Stimulated activated CD4-positive, alpha-beta T cell treated with anti-CD3 and anti-CD28 coated beads, TNF-alpha, amount 100 ng/mL, for 48 hours (primary cell): ENCODE measurements around the gene OSCP1.
A peak's percentile ranks its signal among the peaks of the same experiment; 100 is the strongest.

Experiments
- DNase-seq, 3 donors: peaks; one replicate each; pipeline ENCODE4 v3.0.0-alpha.2; 2020; ENCODE audit warnings: low read depth in 3 of 3

The OSCP1 gene

DNA sequence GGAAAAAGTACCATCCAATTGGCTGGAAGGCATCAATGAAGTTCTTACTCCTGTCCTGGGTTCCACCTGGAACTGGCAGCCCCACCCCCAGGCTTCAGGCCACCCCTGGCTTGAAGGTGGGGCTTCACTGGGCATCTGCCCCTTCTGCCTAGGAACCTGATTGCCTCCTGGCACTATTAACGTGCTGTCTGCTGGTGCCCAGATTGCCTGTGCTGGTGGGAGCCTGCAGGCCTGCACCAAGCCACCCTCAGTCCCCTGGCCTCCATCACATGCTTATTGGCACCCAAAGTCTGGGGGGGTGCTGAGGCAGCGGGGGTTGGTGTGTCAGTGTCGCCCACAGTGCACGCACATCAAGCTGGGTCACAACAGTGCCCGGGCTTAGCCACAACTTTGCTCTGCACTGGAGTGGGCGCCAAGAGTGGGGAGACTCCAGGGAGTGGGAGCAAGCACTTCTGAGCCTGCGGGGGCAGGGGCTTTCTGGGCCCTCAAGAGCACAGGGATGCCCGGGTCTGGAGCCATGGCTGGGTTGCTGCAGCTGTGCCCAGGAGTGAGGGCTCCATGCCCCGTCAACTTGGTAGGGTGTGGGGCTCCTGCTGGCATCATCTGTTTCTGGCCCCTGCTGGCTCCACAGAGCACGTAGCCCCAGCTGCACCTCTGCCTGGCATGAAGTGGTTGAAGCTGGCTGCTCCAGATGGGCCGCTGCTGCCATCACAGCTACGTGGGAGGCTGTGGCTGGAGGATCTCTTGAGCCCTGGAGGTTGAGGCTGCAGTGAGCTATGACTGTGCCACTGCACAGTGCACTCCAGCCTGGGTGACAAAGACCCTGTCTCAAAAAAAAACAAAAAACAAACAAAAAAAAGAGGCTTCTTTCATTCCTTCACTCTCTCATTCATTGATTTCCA, 48.4 kb downstream of the OSCP1 start:
- DNase-seq, result no peak

DNA sequence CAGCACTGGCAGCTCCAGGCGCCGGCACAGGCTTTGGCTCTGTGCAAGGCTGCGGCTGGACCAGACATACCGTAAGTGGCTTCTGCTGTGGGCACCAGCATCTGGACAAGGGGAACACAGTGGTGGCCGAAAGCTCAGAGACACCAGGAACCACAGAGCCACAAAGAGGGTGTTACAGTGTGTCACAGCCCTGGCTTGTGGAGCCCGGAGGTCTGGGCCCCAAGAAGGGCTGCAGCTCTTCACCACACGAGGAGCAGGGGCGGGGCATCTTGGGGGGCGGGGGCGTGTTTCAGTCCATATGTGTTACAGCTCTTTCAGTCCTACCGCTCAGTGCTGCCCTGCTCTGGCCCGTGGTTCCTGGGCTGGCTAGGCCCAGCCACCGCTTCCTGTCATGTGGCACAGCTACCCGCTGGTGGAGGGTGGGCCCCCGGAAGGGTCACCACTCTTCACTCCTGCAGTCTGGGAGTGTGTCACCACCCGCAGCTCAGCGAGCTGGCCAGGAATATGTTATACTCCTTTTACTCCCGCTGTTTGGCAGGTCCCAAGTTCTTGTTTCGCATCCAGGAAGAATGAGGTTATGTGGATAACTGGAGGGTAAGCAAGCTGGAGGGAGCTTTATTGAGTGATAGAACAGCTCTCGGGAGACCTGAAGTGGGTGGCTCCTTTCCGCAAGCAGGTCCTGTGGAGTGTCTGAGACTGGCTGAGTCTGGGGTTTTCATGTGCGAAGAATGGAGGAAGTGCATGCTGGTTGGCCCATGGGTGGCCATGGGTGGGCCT, 49.2 kb downstream of the OSCP1 start:
- peak; percentile 35 to 52 (median 48) for DNase-seq

DNA sequence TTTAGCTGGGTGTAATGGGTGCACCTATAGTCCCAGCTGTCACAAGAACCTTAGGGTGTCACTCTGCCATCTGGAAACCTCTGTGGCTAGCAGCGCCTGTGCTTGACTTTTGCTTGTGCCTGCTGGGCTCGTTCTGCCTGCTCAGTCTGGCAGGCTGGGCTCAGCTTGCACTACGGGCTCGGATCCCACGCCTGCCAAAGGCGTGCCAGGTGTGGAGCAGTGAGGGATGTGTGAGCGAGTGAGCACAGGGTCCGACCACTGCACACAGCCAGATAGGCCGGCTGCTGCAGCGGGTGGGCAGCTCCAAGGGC, 49.8 kb downstream of the OSCP1 start:
- no peak for DNase-seq

- no peak for DNase-seq
Measured at GRCh38 chr1:36398370-36398977, 51.8 kb downstream of the OSCP1 start.

DNA sequence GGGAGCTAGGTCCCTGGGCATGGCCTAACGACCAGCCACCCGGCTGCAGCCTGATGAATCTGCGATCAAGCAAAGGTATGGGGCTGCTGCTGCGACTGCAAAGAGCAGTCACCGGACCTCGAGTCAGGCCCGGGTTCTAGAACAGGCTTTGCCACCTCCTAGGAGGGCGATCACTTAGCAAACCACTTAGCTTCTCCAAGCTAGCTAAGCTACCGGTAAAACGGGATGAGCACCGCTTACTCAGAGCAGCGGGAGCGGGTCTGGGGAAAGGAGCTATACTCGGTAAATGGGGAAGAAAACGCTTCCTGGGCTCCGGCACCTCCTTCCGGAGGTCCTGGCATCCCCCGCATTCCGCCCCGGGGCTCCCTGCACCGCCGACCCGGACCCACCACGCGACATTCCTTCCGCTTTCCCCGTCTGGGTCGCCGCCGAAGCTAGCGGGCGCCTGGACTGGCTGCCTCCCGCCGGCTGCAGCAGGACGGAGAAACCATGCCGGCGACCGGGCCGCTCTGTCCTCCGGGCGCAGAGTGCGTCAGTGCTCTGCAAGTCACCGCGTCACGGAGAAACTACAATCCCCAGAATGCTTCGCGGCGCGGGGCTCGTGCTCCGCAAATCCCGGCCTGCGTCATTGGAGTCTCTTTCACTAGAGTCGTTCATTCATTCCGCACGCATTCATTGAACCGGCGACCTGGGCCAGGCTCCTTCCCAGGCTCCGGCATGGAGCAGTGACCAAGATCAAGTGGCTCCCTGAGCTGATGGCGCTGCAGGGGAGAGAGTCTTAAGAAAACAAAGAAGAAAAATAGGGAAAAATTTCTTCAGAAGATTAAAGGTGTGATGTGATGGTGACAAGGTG, 52.6 kb downstream of the OSCP1 start, which contains the start of gene LSM10:
TSS of gene LSM10 (minus strand) at position 531 of the 853 bp plus-strand sequence. CDS start 3,779 bp downstream, outside the sequence.
- DNase-seq, result peak; percentile 84 to 91 (median 89)

GRCh38 chr1:36397083-36397377, 53.2 kb downstream of the OSCP1 start:
- DNase-seq, result no peak

- no peak for DNase-seq
Measured at GRCh38 chr1:36396359-36396758, 53.9 kb downstream of the OSCP1 start.

DNA sequence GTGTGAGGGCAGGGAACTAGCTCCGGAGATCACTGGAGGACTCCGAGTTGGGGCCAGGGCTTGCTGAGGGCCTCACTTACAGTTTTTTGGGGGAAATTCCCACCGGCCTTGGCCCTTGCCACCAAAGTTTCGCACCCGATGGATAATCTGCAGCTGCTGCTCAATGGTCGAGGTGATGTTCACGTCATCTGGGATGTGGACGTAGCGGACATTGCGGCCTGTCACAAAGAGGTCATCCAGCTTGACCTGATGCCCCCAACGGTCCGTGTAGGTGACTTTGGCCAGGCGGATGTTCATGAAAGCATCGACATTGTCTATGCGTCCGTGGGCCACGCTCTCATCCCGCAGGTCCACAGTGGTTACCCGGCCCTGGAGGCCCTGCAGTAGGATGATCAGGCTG, 56.6 kb downstream of the OSCP1 start:
- no peak for DNase-seq

GRCh38 chr1:36392836-36393235, 57.4 kb downstream of the OSCP1 start:
- no peak for DNase-seq

GRCh38 chr1:36391271-36391670, 59.0 kb downstream of the OSCP1 start:
- no peak for DNase-seq

DNA sequence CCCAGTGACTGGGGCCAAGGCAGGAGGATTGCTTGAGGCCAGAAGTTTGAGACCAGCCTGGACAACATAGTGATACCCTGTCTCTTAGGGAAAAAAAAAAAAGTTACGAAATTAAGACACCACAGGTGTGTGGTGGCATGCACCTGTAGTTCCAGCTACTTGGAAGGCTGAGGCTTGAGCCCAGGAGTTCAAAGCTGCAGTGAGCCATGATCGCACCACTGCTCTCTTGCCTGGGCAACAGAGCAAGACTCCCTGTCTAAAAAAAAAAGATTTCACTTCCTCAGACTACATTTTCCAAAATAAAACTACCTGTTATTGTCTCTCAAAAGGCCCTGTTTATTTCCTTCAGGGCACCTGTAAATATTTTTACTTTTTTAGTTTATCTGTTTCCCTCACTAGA, 59.8 kb downstream of the OSCP1 start:
- no peak for DNase-seq

GRCh38 chr1:36389999-36390398, 60.3 kb downstream of the OSCP1 start:
- no peak for DNase-seq

GRCh38 chr1:36389261-36389660, 61.0 kb downstream of the OSCP1 start:
- no peak for DNase-seq

- no peak for DNase-seq
Measured at GRCh38 chr1:36387141-36387949, 62.9 kb downstream of the OSCP1 start.

DNA sequence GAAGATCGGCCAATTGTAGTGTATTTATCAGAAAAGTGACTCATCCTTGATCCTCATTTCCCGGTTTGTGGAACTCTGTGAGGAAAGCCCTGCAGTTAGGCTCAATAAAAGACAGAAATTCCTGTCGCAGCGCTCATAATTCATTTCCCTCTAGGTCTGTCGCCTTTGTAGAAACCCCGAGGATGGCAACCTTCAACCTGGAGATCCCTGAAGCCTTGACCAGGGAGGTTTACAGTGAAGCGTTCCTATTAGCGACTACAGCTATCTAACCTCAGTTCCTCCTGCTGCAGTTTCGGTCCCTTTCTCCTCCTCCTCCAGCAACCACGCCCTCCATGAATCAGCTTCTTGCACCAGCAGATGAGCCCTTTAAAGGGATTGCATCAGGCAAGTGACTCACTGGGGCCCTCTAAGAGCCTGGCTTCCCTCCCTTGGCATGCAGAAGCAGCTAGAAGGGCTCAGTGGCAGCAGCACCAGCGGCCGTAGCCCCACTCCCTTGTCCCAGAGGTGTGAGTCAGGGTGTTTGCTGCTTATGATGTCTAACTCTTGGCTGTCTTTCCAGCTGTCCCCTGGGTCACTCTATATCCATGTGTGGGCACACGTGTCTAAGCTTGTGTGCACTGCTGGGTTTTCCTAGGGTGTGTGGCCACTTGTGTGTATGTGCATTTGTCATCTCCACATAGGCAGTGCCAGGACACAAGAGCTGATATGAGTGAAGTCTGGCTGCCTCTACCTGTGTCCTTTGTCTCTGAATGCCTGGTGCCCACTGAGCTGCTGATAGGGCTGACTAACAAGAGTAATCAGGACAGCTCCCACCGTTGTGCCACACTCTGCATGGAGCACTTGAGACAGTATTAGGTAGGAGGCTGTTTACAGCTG, 63.7 kb downstream of the OSCP1 start:
- DNase-seq, result peak; percentile 79 to 92 (median 91)

GRCh38 chr1:36385410-36386264, 64.6 kb downstream of the OSCP1 start, which contains the start of gene STK40:
TSS of gene STK40 (minus strand) at chr1:36385924. CDS start at chr1:36361332, 24,592 bp downstream.
- DNase-seq, result peak; percentile 97 to 98 (median 98)

GRCh38 chr1:36384542-36385409, 65.5 kb downstream of the OSCP1 start:
- no peak for DNase-seq

DNA sequence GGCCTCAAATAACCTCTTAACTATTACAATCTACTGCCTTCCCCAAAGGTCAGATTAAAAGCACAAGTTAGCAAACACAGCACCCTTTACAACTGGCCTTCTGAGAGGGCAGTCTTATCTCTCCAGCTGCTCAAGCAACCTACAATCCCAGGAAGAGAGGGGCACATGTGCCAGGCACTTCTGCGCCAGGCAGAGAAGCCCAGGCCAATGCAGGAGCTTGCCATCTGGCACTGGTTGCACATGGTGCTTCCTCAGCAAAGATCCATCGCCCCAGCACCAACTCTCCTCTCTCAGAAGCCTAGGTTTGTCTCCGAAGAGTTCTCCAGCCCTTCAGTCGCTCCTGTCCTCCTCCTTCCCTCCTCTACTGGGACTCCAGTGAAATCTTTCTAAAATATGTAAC, 67.0 kb downstream of the OSCP1 start:
- no peak for DNase-seq
